ENCODE results near the gene UBFD1. TPM values are rescaled to one million over a fixed set of nuclear protein-coding genes. Genes with fewer than 3 reads are reported as not detected.

Gene UBFD1
- total and polyA plus RNA-seq, 2 donors from 2014 or later, result 20.8 to 52.8 TPM

DNA sequence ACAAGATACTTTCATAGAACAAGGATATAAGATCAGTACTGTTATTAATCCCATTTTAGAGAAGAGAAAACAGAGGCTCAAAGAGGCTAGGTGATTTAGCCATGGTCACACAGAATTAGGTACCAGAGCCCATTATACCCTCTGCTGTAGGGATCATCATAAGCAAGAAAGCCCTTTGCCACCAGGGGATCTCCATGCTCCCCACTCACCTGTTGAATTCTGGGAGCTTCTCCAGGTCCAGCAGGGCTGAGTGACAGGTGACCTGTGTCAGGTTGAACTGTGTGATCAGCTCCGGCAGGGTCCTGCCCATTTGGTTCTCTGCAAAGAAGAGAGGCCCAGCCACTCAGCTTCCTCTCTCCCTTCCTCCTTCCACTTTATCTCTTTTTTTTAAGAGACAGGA, 25.1 kb upstream of the UBFD1 start:
- H3K4me1 ChIP-seq (ENCODE audit: control insufficient read depth in 2 of 3, insufficient read depth in 2 of 3, low read depth in 1 of 3, low read length in 3 of 3), result peaks cover 0 to 15% (median 7%) of the 10 kb centered on the region in 3 donors
- no peaks in the 10 kb centered on the region for H3K9me3 ChIP-seq (ENCODE audit: control insufficient read depth in 2 of 3, insufficient read depth in 1 of 3, low read length in 3 of 3)
- peaks cover 9 to 35% (median 23%) of the 10 kb centered on the region in 3 donors for H3K36me3 ChIP-seq (ENCODE audit: control insufficient read depth in 2 of 3, insufficient read depth in 3 of 3, low read length in 3 of 3)
- H3K4me3 ChIP-seq (ENCODE audit: low read length in 3 of 3), result no peak overlapping the region
- no peak overlapping the region for H3K9ac ChIP-seq (ENCODE audit: low read length in 3 of 3)
- peak in 1 of 5 donors; percentile 4 for DNase-seq
- intact Hi-C loops (cut with DNase I), result no loop called here
- TF ChIP-seq, protein P1, sequence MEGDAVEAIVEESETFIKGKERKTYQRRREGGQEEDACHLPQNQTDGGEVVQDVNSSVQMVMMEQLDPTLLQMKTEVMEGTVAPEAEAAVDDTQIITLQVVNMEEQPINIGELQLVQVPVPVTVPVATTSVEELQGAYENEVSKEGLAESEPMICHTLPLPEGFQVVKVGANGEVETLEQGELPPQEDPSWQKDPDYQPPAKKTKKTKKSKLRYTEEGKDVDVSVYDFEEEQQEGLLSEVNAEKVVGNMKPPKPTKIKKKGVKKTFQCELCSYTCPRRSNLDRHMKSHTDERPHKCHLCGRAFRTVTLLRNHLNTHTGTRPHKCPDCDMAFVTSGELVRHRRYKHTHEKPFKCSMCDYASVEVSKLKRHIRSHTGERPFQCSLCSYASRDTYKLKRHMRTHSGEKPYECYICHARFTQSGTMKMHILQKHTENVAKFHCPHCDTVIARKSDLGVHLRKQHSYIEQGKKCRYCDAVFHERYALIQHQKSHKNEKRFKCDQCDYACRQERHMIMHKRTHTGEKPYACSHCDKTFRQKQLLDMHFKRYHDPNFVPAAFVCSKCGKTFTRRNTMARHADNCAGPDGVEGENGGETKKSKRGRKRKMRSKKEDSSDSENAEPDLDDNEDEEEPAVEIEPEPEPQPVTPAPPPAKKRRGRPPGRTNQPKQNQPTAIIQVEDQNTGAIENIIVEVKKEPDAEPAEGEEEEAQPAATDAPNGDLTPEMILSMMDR (IDR thresholded peaks at IDR 0.05; ENCODE audit: borderline replicate concordance, extremely low read depth, insufficient read depth), result no peak
- FAIRE-seq, result no peak
- no peaks in the 10 kb centered on the region for H3K27me3 ChIP-seq (ENCODE audit: control insufficient read depth, insufficient read depth, low read length)
- H3K27ac ChIP-seq (ENCODE audit: low read depth in 2 of 2, low read length in 2 of 2), result no peak overlapping the region

DNA sequence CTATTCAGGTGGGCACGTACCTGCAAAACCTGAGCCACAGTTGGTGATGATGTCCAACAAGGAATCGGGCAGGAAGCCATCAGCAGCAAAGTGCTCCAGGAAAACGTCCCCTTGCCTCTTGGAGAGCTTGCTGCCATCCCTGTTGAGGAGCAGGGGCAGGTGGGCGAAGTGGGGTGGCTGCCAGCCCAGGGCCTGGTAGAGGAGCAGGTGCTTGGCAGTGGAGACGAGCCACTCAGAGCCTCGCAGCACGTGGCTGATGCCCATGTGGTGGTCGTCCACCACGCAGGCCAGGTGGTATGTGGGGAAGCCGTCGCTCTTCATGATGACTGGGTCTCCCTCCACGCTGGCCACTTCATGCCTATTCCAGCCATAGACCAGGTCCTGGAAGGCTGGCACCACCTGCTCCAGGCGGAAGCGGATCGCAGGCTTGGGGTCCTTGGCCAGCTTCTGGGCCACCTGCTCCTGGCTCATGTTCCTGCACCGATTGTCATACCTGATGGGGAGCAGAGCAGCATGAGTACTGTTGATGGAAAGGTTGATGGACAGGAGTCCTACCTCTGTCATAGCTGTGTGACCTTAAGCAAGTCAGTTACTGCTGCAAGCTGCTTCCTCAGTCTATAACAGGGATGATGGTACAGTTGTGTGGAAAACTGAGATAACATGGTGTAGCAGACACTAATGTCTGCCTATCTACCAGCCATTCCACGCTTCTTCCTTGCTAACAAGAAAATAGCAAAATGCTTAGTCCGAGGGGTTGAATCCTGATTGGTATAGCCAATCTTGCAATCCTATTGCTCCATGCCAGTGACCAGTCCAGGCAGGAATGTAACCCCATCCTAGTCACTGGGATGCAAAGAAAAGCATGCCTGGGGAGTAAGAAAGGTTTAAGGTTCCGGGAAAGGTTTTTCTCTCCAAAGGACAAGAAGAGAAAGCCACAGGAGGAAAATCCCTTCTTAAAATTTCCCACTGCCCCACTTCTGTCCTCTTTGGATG, 22.4 kb upstream of the UBFD1 start:
- H3K9me3 ChIP-seq (ENCODE audit: control insufficient read depth in 2 of 3, insufficient read depth in 1 of 3, low read length in 3 of 3), result no peaks in the 10 kb centered on the region
- H3K4me1 ChIP-seq (ENCODE audit: control insufficient read depth in 2 of 3, insufficient read depth in 2 of 3, low read depth in 1 of 3, low read length in 3 of 3), result no peaks in the 10 kb centered on the region
- FAIRE-seq, result no peak
- no peak overlapping the region for H3K4me3 ChIP-seq (ENCODE audit: low read length in 3 of 3)
- TF ChIP-seq, protein P1 (IDR thresholded peaks at IDR 0.05; ENCODE audit: borderline replicate concordance, extremely low read depth, insufficient read depth), result no peak
- intact Hi-C loops (cut with DNase I), result no loop called here
- peak in 1 of 5 donors; percentile 57 for DNase-seq
- H3K27me3 ChIP-seq (ENCODE audit: control insufficient read depth, insufficient read depth, low read length), result no peaks in the 10 kb centered on the region
- H3K27ac ChIP-seq (ENCODE audit: low read depth in 2 of 2, low read length in 2 of 2), result no peak overlapping the region
- H3K9ac ChIP-seq (ENCODE audit: low read length in 3 of 3), result no peak overlapping the region
- peaks cover 4 to 34% (median 18%) of the 10 kb centered on the region in 3 donors for H3K36me3 ChIP-seq (ENCODE audit: control insufficient read depth in 2 of 3, insufficient read depth in 3 of 3, low read length in 3 of 3)

DNA sequence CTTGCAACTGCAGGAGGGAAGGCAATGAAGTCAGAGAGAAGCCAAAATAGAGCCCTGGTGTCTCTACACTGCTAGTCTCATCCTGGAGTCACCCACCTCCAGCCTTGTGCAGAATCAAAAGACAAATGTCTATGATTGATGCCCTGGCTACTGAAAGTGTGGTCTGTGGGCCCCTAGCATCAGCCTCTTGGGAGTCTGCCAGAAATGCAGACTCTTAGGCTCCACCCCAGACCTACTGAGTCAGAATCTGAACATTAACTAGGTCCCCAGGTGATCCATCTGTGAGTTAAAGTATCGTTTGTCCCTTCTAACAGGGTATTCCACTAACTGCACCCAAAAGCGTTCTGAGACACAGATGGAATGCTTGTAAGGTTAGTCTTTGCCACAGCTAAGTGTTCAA, 21.6 kb upstream of the UBFD1 start:
- peak in 1 of 5 donors; percentile 11 for DNase-seq

More for the DNA sequence above, 21.6 kb upstream of the UBFD1 start:
- Histone ChIP-seq H3K9me3 (ENCODE audit: control insufficient read depth in 2 of 3, insufficient read depth in 1 of 3, low read length in 3 of 3) (no peaks in the 10 kb centered on the region), H3K4me1 (ENCODE audit: control insufficient read depth in 2 of 3, insufficient read depth in 2 of 3, low read depth in 1 of 3, low read length in 3 of 3) (no peaks in the 10 kb centered on the region), H3K36me3 (ENCODE audit: control insufficient read depth in 2 of 3, insufficient read depth in 3 of 3, low read length in 3 of 3) (peaks cover 4 to 34% (median 18%) of the 10 kb centered on the region in 3 donors), H3K27ac (ENCODE audit: low read depth in 2 of 2, low read length in 2 of 2) (no peak overlapping the region), H3K4me3 (ENCODE audit: low read length in 3 of 3) (no peak overlapping the region), H3K9ac (ENCODE audit: low read length in 3 of 3) (no peak overlapping the region), H3K27me3 (ENCODE audit: control insufficient read depth, insufficient read depth, low read length) (no peaks in the 10 kb centered on the region)
- FAIRE-seq, result no peak
- TF ChIP-seq, protein P1 (IDR thresholded peaks at IDR 0.05; ENCODE audit: borderline replicate concordance, extremely low read depth, insufficient read depth), result no peak
- intact Hi-C loops (cut with DNase I), result no loop called here

Measured in kidney (tissue), 14 donors.